D721Med (cell line): ENCODE measurements around the gene SLC34A1.
"Not testable (repeated sequence)": the region's sequence is repeated elsewhere in the genome, so short reads cannot be mapped to it uniquely, and the experiment has no call there.

Experiments used
- DNase-seq: peaks from one replicate; pipeline ENCODE4 v3.0.0; 2011; ENCODE audit warnings: low spot score; ENCODE audit not compliant: insufficient read length
- FAIRE-seq: peaks from 2 replicates; lab custom pipeline; 2011; peaks lifted over from hg19 to GRCh38; lab: Jason Lieb, UNC
- CTCF ChIP-seq: IDR thresholded peaks from 2 replicates; pipeline ENCODE4 v1.5.1; 2012; ENCODE audit warnings: mild to moderate bottlenecking, control low read depth; ENCODE audit not compliant: insufficient read depth; ENCODE audit errors: missing control alignments

SLC34A1 gene

GRCh38 chr5:177405805-177406204 lies 21.6 kb downstream of the SLC34A1 start:
- TF ChIP-seq CTCF = no peak
- DNase-seq = no peak
- FAIRE-seq = no peak

- DNase-seq (no peak), FAIRE-seq (no peak)
- TF ChIP-seq CTCF = no peak
These were observed 25.0 kb downstream of the SLC34A1 start, which contains the start of gene F12 for GRCh38 chr5:177409043-177409801. F12 (minus strand) TSS chr5:177409564; CDS start chr5:177409527, 37 bp downstream.

- no peak for TF ChIP-seq CTCF
- DNase-seq (no peak), FAIRE-seq (no peak)
These were observed 26.3 kb downstream of the SLC34A1 start for GRCh38 chr5:177410575-177410974.

GRCh38 chr5:177412603-177413233 lies 28.5 kb downstream of the SLC34A1 start:
- DNase-seq (no peak), FAIRE-seq (no peak)
- TF ChIP-seq CTCF = no peak

- TF ChIP-seq CTCF = no peak
- DNase-seq (no peak), FAIRE-seq (no peak)
These were observed 30.2 kb downstream of the SLC34A1 start for GRCh38 chr5:177414481-177414880.

GRCh38 chr5:177417081-177417480 lies 32.8 kb downstream of the SLC34A1 start:
- not testable (repeated sequence) for FAIRE-seq, DNase-seq

GRCh38 chr5:177419046-177419445 lies 34.8 kb downstream of the SLC34A1 start:
- DNase-seq = no peak
- no peak for TF ChIP-seq CTCF
- FAIRE-seq = no peak

- not testable (repeated sequence) for FAIRE-seq, DNase-seq
These were observed 36.2 kb downstream of the SLC34A1 start for GRCh38 chr5:177420472-177420871.
